ENCODE results near the gene OCA2.

Gene OCA2

GRCh38 chr15:27847775-27848710, 251.1 kb downstream of the OCA2 start:
- no peaks in the 10 kb centered on the region for H3K36me3 ChIP-seq (ENCODE audit: insufficient read depth, low read length)
- H3K27ac ChIP-seq (ENCODE audit: low read depth, low read length, poor library complexity, severe bottlenecking): no peak overlapping the region
- H3K9ac ChIP-seq (ENCODE audit: low read length): no peak overlapping the region
- H3K4me2 ChIP-seq (ENCODE audit: low read length): no peak overlapping the region
- H2AFZ ChIP-seq (ENCODE audit: low read length): no peak overlapping the region
- TF ChIP-seq, protein P1, sequence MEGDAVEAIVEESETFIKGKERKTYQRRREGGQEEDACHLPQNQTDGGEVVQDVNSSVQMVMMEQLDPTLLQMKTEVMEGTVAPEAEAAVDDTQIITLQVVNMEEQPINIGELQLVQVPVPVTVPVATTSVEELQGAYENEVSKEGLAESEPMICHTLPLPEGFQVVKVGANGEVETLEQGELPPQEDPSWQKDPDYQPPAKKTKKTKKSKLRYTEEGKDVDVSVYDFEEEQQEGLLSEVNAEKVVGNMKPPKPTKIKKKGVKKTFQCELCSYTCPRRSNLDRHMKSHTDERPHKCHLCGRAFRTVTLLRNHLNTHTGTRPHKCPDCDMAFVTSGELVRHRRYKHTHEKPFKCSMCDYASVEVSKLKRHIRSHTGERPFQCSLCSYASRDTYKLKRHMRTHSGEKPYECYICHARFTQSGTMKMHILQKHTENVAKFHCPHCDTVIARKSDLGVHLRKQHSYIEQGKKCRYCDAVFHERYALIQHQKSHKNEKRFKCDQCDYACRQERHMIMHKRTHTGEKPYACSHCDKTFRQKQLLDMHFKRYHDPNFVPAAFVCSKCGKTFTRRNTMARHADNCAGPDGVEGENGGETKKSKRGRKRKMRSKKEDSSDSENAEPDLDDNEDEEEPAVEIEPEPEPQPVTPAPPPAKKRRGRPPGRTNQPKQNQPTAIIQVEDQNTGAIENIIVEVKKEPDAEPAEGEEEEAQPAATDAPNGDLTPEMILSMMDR (IDR thresholded peaks at IDR 0.05; ENCODE audit: low read length): no peak
- TF ChIP-seq EZH2 (IDR thresholded peaks at IDR 0.05; ENCODE audit: borderline replicate concordance, low read length): no peak
- H3F3A ChIP-seq (ENCODE audit: insufficient read depth, low read length): no peaks in the 10 kb centered on the region
- H3K9me3 ChIP-seq (ENCODE audit: low read length): no peaks in the 10 kb centered on the region
- no peak overlapping the region for H3K4me3 ChIP-seq (ENCODE audit: low read depth, low read length, poor library complexity, severe bottlenecking)
- H3K4me1 ChIP-seq (ENCODE audit: insufficient read depth, low read length, severe bottlenecking): no peaks in the 10 kb centered on the region
- H3K79me2 ChIP-seq (ENCODE audit: insufficient read depth, low read length): no peaks in the 10 kb centered on the region
- no peaks in the 10 kb centered on the region for H3K9me2 ChIP-seq (ENCODE audit: low read depth, low read length)
- no peaks in the 10 kb centered on the region; the same call in 1 of the 2 replicates for H3K27me3 ChIP-seq (ENCODE audit: insufficient read depth, low read length)
- no peaks in the 10 kb centered on the region for H4K20me1 ChIP-seq (ENCODE audit: insufficient read depth, low read length)

DNA sequence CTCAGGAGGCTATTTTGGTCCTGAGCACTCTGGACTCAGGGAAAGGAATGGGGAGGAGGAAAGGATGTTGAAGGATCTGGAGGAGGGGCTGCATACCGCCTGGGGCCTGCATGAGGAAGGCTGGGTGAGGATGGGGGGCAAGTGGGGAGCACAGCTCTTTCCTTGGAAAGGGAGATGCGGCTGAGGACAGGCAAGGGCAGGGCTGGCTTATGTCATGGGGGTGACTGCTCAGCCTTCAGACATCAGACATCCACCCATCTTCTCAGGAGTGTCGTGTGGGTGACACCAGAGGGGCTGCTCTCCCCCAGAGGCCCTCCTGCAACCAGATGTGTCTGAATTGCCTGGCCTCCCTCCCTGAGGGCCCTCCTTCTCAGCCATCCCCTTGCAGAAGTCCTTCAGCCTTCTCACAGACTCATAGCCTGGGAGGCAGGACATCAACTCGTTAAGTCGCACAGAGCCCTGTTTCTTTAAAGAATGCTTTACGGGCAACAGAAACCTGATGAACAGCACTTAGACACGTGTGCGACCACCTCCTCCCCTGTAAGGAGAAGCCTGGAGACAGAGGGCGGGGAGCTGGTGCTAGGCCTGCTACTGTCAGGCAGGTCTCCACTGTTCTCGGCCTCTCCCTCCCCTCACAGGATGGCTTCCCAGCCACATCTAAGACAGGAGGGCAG, 252.3 kb downstream of the OCA2 start:
- Histone ChIP-seq H3K27me3 (ENCODE audit: insufficient read depth, low read length) (no peaks in the 10 kb centered on the region; the same call in 1 of the 2 replicates), H3K4me2 (ENCODE audit: low read length) (no peak overlapping the region), H3F3A (ENCODE audit: insufficient read depth, low read length) (no peaks in the 10 kb centered on the region), H3K4me3 (ENCODE audit: low read depth, low read length, poor library complexity, severe bottlenecking) (no peak overlapping the region), H3K36me3 (ENCODE audit: insufficient read depth, low read length) (no peaks in the 10 kb centered on the region), H3K4me1 (ENCODE audit: insufficient read depth, low read length, severe bottlenecking) (no peaks in the 10 kb centered on the region), H3K79me2 (ENCODE audit: insufficient read depth, low read length) (no peaks in the 10 kb centered on the region), H3K9me3 (ENCODE audit: low read length) (no peaks in the 10 kb centered on the region), H2AFZ (ENCODE audit: low read length) (no peak overlapping the region), H3K9ac (ENCODE audit: low read length) (no peak overlapping the region), H3K27ac (ENCODE audit: low read depth, low read length, poor library complexity, severe bottlenecking) (no peak overlapping the region), H3K9me2 (ENCODE audit: low read depth, low read length) (no peaks in the 10 kb centered on the region), H4K20me1 (ENCODE audit: insufficient read depth, low read length) (no peaks in the 10 kb centered on the region)
- no peak for TF ChIP-seq EZH2 (IDR thresholded peaks at IDR 0.05; ENCODE audit: borderline replicate concordance, low read length)
- TF ChIP-seq, protein P1 (IDR thresholded peaks at IDR 0.05; ENCODE audit: low read length): no peak

DNA sequence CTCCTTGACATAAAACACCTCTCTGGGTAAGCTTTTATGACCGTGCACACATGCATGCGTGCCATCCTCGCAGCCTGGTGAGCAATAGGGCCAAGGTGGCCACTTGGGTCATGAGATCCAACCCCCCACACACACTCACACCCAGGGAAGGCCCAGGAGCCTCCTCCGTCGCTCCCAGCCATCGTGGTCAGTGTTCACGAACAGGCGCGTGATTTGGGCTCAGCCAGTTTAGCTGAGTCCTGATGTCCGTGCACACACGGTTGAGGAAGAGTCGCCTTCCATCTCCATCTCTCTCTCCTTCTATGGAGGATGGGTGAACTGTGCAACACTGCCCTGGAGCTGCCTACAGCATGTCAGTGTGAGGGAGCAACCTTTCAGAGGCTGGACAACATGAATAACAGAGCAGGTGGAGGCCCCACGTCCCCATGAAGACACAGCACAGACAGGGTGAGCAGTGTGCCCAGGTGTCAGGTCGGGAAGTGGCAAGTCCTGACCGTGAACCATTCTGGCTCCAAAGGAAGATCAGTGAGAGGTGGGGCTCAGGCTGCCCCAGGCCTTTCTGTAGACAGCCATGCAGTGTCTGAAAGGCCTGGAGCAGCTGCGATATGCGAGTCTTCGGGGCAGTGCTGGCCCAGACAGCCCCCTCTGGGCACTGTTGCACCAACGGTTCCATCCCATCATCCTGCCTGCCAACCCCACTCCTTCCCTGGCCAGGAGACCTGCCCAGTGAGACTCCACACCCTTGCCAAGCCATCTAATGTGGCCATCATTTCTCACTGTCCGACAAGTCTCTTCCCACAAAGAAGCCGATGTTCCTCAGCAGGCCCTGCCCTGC, 253.4 kb downstream of the OCA2 start:
- no peak for TF ChIP-seq EZH2 (IDR thresholded peaks at IDR 0.05; ENCODE audit: borderline replicate concordance, low read length)
- TF ChIP-seq, protein P1 (IDR thresholded peaks at IDR 0.05; ENCODE audit: low read length): no peak
- Histone ChIP-seq H3K4me1 (ENCODE audit: insufficient read depth, low read length, severe bottlenecking) (no peaks in the 10 kb centered on the region), H3K4me3 (ENCODE audit: low read depth, low read length, poor library complexity, severe bottlenecking) (no peak overlapping the region), H3K27ac (ENCODE audit: low read depth, low read length, poor library complexity, severe bottlenecking) (no peak overlapping the region), H3K27me3 (ENCODE audit: insufficient read depth, low read length) (no peaks in the 10 kb centered on the region; the same call in 1 of the 2 replicates), H4K20me1 (ENCODE audit: insufficient read depth, low read length) (no peaks in the 10 kb centered on the region), H2AFZ (ENCODE audit: low read length) (no peak overlapping the region), H3K9ac (ENCODE audit: low read length) (no peak overlapping the region), H3F3A (ENCODE audit: insufficient read depth, low read length) (no peaks in the 10 kb centered on the region), H3K79me2 (ENCODE audit: insufficient read depth, low read length) (no peaks in the 10 kb centered on the region), H3K36me3 (ENCODE audit: insufficient read depth, low read length) (no peaks in the 10 kb centered on the region), H3K9me3 (ENCODE audit: low read length) (no peaks in the 10 kb centered on the region), H3K4me2 (ENCODE audit: low read length) (no peak overlapping the region), H3K9me2 (ENCODE audit: low read depth, low read length) (no peaks in the 10 kb centered on the region)
